DND-41 (cell line): ENCODE data around the gene AMTN.

Source experiments
- ATAC-seq: fragments of 200-7000 bp; cut with Tn5 transposase; 3 replicates; pipeline ENCODE4 v1.9.1; 2021; ENCODE audit warnings: low read depth; ENCODE audit not compliant: insufficient read depth
- DNase-seq: peaks from one replicate; pipeline ENCODE4 v3.0.0-alpha.2; 2020
- H2AFZ ChIP-seq: 2 replicates; pipeline ENCODE4 v1.6.0; 2012; ENCODE audit warnings: low read depth, low read length
- H3K27ac ChIP-seq: 2 replicates; pipeline ENCODE4 v1.5.1; 2012; ENCODE audit warnings: low read length, inconsistent platforms
- H3K27me3 ChIP-seq: fragments of 200-600 bp; sonication (generic); 2 replicates; pipeline ENCODE4 v1.6.0; 2012; ENCODE audit warnings: low read length, mild to moderate bottlenecking, inconsistent platforms; ENCODE audit not compliant: insufficient read depth, poor library complexity
- H3K36me3 ChIP-seq: 2 replicates; pipeline ENCODE4 v1.5.1; 2012; ENCODE audit warnings: low read length, inconsistent platforms; ENCODE audit not compliant: insufficient read depth
- H3K4me1 ChIP-seq: 2 replicates; pipeline ENCODE4 v1.5.1; 2012; ENCODE audit warnings: mild to moderate bottlenecking, low read length; ENCODE audit not compliant: insufficient read depth
- H3K4me2 ChIP-seq: 2 replicates; pipeline ENCODE4 v1.6.0; 2012; ENCODE audit warnings: mild to moderate bottlenecking, moderate library complexity, low read length, inconsistent platforms; ENCODE audit not compliant: insufficient read depth
- H3K4me3 ChIP-seq, 2 experiments: fragments of 200-600 bp in 1 of 2; shearing (Covaris generic) in 1 of 2; 2 replicates each; pipeline ENCODE4 v1.5.1; 2012 to 2016; ENCODE audit warnings: inconsistent platforms in 2 of 2, low read length in 2 of 2, mild to moderate bottlenecking in 2 of 2, low read depth in 1 of 2, moderate library complexity in 1 of 2
- H3K79me2 ChIP-seq: 2 replicates; pipeline ENCODE4 v1.6.0; 2012; ENCODE audit warnings: low read length, inconsistent platforms; ENCODE audit not compliant: insufficient read depth
- H3K9ac ChIP-seq: 2 replicates; pipeline ENCODE4 v1.6.0; 2012; ENCODE audit warnings: low read depth, mild to moderate bottlenecking, inconsistent platforms, low read length, moderate library complexity
- H3K9me3 ChIP-seq: 2 replicates; pipeline ENCODE4 v1.5.1; 2012; ENCODE audit warnings: low read length, moderate library complexity, mild to moderate bottlenecking, inconsistent platforms; ENCODE audit not compliant: insufficient read depth, severe bottlenecking
- H4K20me1 ChIP-seq: 2 replicates; pipeline ENCODE4 v1.6.0; 2012; ENCODE audit warnings: low read length; ENCODE audit not compliant: insufficient read depth
- CTCF ChIP-seq: IDR thresholded peaks from 2 replicates; pipeline ENCODE4 v1.5.1; 2012; ENCODE audit warnings: borderline replicate concordance, low read length, moderate library complexity, mild to moderate bottlenecking; ENCODE audit not compliant: poor library complexity, severe bottlenecking; ENCODE audit errors: extremely low read depth
- EZH2 ChIP-seq: IDR thresholded peaks from 3 replicates; pipeline ENCODE4 v1.6.1; 2012; ENCODE audit warnings: borderline replicate concordance, low read depth, mild to moderate bottlenecking, moderate library complexity, low read length, inconsistent platforms; ENCODE audit not compliant: severe bottlenecking

AMTN gene

DNA sequence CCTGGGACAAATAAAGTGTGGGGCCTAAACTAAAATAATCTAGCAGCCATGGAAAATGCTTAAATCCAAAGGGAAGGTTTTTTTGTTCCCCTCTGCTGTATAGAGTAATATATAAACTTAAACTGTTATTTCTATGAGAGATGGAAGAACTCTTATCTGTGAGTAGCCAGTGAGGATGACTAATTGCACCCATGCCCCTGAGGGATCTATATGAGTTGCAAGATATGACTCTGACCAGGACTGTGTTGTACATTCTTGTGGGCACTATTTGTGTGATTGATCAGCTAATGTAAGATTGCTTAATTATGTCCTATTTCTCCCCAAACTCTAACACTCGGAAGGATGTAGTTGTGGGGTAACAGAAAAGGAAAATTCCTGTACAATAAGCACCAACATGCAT is 38.5 kb downstream of the AMTN start:
- peaks cover 2% of the 10 kb centered on the region for H3K27me3 ChIP-seq
- H3K79me2 ChIP-seq: no peaks in the 10 kb centered on the region
- no peak overlapping the region for H2AFZ ChIP-seq
- no peaks in the 10 kb centered on the region for H3K9me3 ChIP-seq
- TF ChIP-seq EZH2: no peak
- no peak for TF ChIP-seq CTCF
- no peak overlapping the region for H3K27ac ChIP-seq
- no peaks in the 10 kb centered on the region for H4K20me1 ChIP-seq
- DNase-seq (no peak), ATAC-seq (no peak)
- H3K4me1 ChIP-seq: no peaks in the 10 kb centered on the region
- H3K36me3 ChIP-seq: no peaks in the 10 kb centered on the region
- H3K4me3 ChIP-seq: no peak overlapping the region
- no peak overlapping the region for H3K9ac ChIP-seq
- H3K4me2 ChIP-seq: no peak overlapping the region

DNA sequence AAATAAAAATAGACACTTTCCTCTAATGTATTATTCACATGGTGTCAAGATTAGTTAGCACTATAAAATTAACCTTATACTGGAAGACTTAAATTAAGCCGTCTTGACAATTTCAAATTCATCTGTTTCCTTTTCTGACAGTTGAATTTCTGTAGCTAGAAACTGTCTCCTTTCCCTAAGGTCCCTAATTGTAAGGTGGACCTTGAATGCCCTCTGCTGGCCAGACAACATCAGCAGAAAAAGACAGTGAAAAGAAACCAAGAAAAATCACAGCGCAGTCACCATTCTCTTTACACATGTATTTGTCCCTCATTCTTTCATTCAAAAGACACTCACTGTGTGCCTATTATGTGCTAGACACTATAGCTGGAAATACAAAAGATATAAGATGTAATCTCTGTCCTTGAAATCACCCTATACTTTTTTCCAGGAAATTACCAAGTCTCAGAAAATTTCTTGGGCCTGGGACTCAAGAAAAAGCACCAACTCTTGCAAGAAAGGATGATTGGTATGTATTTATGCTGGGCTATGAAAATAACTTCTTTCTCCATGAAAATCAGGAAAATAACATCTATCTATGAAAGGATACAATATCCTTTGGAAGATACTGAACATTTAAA is 41.0 kb downstream of the AMTN start:
- TF ChIP-seq EZH2: no peak
- peak; percentile 83 for TF ChIP-seq CTCF
- Histone ChIP-seq H3K9me3 (no peaks in the 10 kb centered on the region), H2AFZ (no peak overlapping the region), H3K4me2 (no peak overlapping the region), H3K4me1 (no peaks in the 10 kb centered on the region), H3K9ac (no peak overlapping the region), H3K4me3 (no peak overlapping the region), H3K79me2 (no peaks in the 10 kb centered on the region), H3K36me3 (no peaks in the 10 kb centered on the region), H4K20me1 (no peaks in the 10 kb centered on the region), H3K27me3 (no peaks in the 10 kb centered on the region), H3K27ac (no peak overlapping the region)
- DNase-seq (peak; percentile 52), ATAC-seq (peak; percentile 72; the same call in 2 of the 3 replicates)

DNA sequence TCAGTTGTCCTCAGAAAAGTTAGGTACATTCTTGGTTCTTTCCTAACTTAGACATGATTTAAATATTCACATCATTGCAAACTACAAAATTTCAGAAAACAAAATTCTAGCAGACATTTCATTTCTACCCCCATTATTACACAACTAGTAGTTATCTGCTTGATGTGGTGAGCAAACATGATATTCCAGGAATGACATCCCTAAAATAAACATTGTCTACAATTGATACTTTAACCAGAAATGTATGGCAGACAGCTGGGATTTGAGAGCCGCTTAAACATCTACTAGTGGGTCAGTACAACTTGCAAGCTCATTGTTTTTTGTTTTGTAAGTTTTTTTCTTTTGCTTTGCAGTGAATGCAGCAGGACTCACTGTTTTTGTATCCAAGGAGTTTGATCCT is 41.6 kb downstream of the AMTN start:
- H4K20me1 ChIP-seq: no peaks in the 10 kb centered on the region
- TF ChIP-seq EZH2: no peak
- TF ChIP-seq CTCF: no peak
- no peak overlapping the region for H3K4me2 ChIP-seq
- H3K27ac ChIP-seq: no peak overlapping the region
- H3K4me3 ChIP-seq: no peak overlapping the region
- H3K9me3 ChIP-seq: no peaks in the 10 kb centered on the region
- no peak for DNase-seq
- H2AFZ ChIP-seq: no peak overlapping the region
- no peak for ATAC-seq
- H3K9ac ChIP-seq: no peak overlapping the region
- H3K36me3 ChIP-seq: no peaks in the 10 kb centered on the region
- H3K79me2 ChIP-seq: no peaks in the 10 kb centered on the region
- H3K27me3 ChIP-seq: no peaks in the 10 kb centered on the region
- no peaks in the 10 kb centered on the region for H3K4me1 ChIP-seq
